Smooth muscle cell (in vitro differentiated cells): Measurements from ENCODE around the gene KLHL29. TPM values are rescaled to one million over a fixed set of nuclear protein-coding genes. Genes with fewer than 3 reads are reported as not detected.

Experiments used
- DNase-seq: peaks from one replicate; lab custom pipeline; 2025; ENCODE audit not compliant: unreplicated experiment; lab: John Stamatoyannopoulos, UW
- H2AFZ ChIP-seq: fragments of 200-600 bp; sonication (generic); 2 replicates; pipeline ENCODE4 v1.6.0; 2016; ENCODE audit warnings: antibody characterized with exemption, low read depth, mild to moderate bottlenecking
- H3F3A ChIP-seq: fragments of 200-600 bp; sonication (generic); 2 replicates; pipeline ENCODE4 v1.6.0; 2017; ENCODE audit warnings: antibody characterized with exemption, low read depth
- H3K27ac ChIP-seq: fragments of 200-600 bp; sonication (generic); 2 replicates; pipeline ENCODE4 v1.5.1; 2016; ENCODE audit warnings: low read depth, mild to moderate bottlenecking
- H3K27me3 ChIP-seq: fragments of 200-600 bp; sonication (generic); 2 replicates; pipeline ENCODE4 v1.6.1; 2016; ENCODE audit warnings: low read depth, mild to moderate bottlenecking
- H3K36me3 ChIP-seq: fragments of 200-600 bp; sonication (generic); 2 replicates; pipeline ENCODE4 v1.5.1; 2016; ENCODE audit warnings: low read depth
- H3K4me1 ChIP-seq: fragments of 200-600 bp; sonication (generic); 2 replicates; pipeline ENCODE4 v1.5.1; 2016; ENCODE audit warnings: low read depth
- H3K4me2 ChIP-seq: fragments of 200-600 bp; sonication (generic); 2 replicates; pipeline ENCODE4 v1.6.0; 2016; ENCODE audit warnings: mild to moderate bottlenecking
- H3K4me3 ChIP-seq: fragments of 200-600 bp; sonication (generic); 2 replicates; pipeline ENCODE4 v1.5.1; 2016; ENCODE audit warnings: mild to moderate bottlenecking
- H3K79me2 ChIP-seq: fragments of 200-600 bp; sonication (generic); 2 replicates; pipeline ENCODE4 v1.6.0; 2016; ENCODE audit warnings: low read depth, mild to moderate bottlenecking
- H3K9ac ChIP-seq: fragments of 200-600 bp; sonication (generic); 2 replicates; pipeline ENCODE4 v1.6.0; 2016; ENCODE audit warnings: low read depth
- H3K9me3 ChIP-seq: fragments of 200-600 bp; sonication (generic); replicated peaks from 2 replicates; pipeline ENCODE4 v1.5.1; 2016; ENCODE audit warnings: low read depth
- H4K20me1 ChIP-seq: fragments of 200-600 bp; sonication (generic); 2 replicates; pipeline ENCODE4 v1.6.0; 2016; ENCODE audit warnings: low read depth
- WGBS: methylation state at CpG from one replicate; pipeline ENCODE4 v1.1.7; 2016; ENCODE audit warnings: low lambda C conversion rate; 5-methylcytosine and 5-hydroxymethylcytosine counted together
- polyA plus RNA-seq: library from polyadenylated mRNA; unstranded; fragments of >200 nt; fragmentation: Nextera tagmentation; extraction: Ambion mirVana; gene quantifications from 2 replicates; pipeline ENCODE4 v1.2.1, GENCODE V29; 2016
- total RNA-seq: library from RNA; depleted of rRNA; stranded (reverse); fragments of >200 nt; gene quantifications from 2 replicates; pipeline ENCODE4 v1.2.3, GENCODE V29; 2014
- TF ChIP-seq, protein P1 (sequence below): fragments of 200-600 bp; sonication (generic); IDR thresholded peaks from 2 replicates; pipeline ENCODE4 v1.5.1; 2017; ENCODE audit warnings: borderline replicate concordance, mild to moderate bottlenecking, antibody characterized with exemption; ENCODE audit not compliant: insufficient read depth, poor library complexity, severe bottlenecking

Gene KLHL29
- total and polyA plus RNA-seq, 2 experiments from 2014 or later = 3.1 to 6.6 TPM

DNA sequence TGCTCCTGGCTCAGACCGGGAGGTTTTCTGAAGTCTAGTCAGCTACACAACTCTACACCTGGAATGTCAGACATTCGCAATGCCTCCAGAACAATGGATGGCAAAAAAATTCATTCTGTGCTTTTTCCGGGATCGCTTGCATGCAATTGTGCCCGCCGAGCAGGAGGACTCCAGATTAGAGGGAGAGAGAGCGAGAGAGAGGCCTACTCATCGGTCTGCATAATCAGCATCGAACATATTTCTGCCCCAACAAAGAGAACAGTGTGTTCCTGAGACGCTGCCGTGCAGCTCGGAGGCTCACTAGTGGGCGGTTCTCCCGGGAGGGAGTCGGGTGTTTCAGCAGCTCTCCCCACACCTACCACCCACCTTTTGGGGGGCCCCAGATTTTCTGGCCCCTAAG is 117.1 kb downstream of the KLHL29 start:
- no peak overlapping the region for H3K4me3 ChIP-seq
- H3K9me3 ChIP-seq = no peaks in the 10 kb centered on the region
- no peak overlapping the region for H3K27ac ChIP-seq
- H3K36me3 ChIP-seq = no peaks in the 10 kb centered on the region
- H2AFZ ChIP-seq = no peak overlapping the region
- TF ChIP-seq, protein P1, sequence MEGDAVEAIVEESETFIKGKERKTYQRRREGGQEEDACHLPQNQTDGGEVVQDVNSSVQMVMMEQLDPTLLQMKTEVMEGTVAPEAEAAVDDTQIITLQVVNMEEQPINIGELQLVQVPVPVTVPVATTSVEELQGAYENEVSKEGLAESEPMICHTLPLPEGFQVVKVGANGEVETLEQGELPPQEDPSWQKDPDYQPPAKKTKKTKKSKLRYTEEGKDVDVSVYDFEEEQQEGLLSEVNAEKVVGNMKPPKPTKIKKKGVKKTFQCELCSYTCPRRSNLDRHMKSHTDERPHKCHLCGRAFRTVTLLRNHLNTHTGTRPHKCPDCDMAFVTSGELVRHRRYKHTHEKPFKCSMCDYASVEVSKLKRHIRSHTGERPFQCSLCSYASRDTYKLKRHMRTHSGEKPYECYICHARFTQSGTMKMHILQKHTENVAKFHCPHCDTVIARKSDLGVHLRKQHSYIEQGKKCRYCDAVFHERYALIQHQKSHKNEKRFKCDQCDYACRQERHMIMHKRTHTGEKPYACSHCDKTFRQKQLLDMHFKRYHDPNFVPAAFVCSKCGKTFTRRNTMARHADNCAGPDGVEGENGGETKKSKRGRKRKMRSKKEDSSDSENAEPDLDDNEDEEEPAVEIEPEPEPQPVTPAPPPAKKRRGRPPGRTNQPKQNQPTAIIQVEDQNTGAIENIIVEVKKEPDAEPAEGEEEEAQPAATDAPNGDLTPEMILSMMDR = no peak
- H3K9ac ChIP-seq = no peak overlapping the region
- H3K27me3 ChIP-seq = no peaks in the 10 kb centered on the region
- no peak for DNase-seq
- H3K79me2 ChIP-seq = no peaks in the 10 kb centered on the region
- H3F3A ChIP-seq = no peaks in the 10 kb centered on the region
- no peak overlapping the region for H3K4me2 ChIP-seq
- 79% methylated on average over 13 of the region's 15 CpGs for WGBS
- peaks cover 11% of the 10 kb centered on the region for H3K4me1 ChIP-seq
- peaks cover 41% of the 10 kb centered on the region for H4K20me1 ChIP-seq

DNA sequence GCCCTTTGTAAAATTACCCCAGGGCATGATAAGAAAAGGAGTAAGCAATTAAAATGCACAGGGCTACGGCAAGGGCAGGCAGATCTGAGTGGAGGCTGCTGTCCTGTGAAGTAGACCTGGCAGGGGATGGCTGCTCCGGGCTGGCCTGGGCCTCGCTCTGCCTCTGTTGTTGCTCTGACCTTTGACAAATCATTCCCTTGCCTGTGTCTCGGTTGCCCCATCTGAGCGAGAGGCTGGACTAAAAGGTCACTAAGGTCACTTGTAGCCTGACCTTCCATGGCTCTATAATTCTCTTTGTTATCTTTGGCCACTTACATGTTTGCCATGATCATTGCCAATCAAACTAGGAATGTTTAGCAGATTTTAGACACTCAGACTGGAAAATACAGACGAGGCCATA is 118.1 kb downstream of the KLHL29 start:
- peaks cover 11% of the 10 kb centered on the region for H3K4me1 ChIP-seq
- peaks cover 41% of the 10 kb centered on the region for H4K20me1 ChIP-seq
- H3K27ac ChIP-seq = no peak overlapping the region
- H3K4me3 ChIP-seq = no peak overlapping the region
- WGBS = 86% methylated on average over 6 of the region's 6 CpGs
- TF ChIP-seq, protein P1 = no peak
- H2AFZ ChIP-seq = no peak overlapping the region
- no peak overlapping the region for H3K9ac ChIP-seq
- no peaks in the 10 kb centered on the region for H3K27me3 ChIP-seq
- H3K36me3 ChIP-seq = no peaks in the 10 kb centered on the region
- H3F3A ChIP-seq = no peaks in the 10 kb centered on the region
- H3K79me2 ChIP-seq = no peaks in the 10 kb centered on the region
- DNase-seq = no peak
- H3K4me2 ChIP-seq = no peak overlapping the region
- no peaks in the 10 kb centered on the region for H3K9me3 ChIP-seq

- WGBS = 89% methylated on average over 7 of the region's 7 CpGs
These were observed 118.7 kb downstream of the KLHL29 start for GRCh38 chr2:23503682-23504081.

GRCh38 chr2:23504591-23504990 is 119.6 kb downstream of the KLHL29 start:
- no peaks in the 10 kb centered on the region for H3F3A ChIP-seq
- H3K79me2 ChIP-seq = no peaks in the 10 kb centered on the region
- no peaks in the 10 kb centered on the region for H3K9me3 ChIP-seq
- H3K27ac ChIP-seq = no peak overlapping the region
- no peaks in the 10 kb centered on the region for H3K36me3 ChIP-seq
- no peaks in the 10 kb centered on the region for H3K27me3 ChIP-seq
- peaks cover 11% of the 10 kb centered on the region for H3K4me1 ChIP-seq
- H4K20me1 ChIP-seq = peaks cover 32% of the 10 kb centered on the region
- H2AFZ ChIP-seq = no peak overlapping the region
- H3K9ac ChIP-seq = no peak overlapping the region
- TF ChIP-seq, protein P1 = no peak
- no peak for DNase-seq
- H3K4me3 ChIP-seq = no peak overlapping the region
- no peak overlapping the region for H3K4me2 ChIP-seq
- 97% methylated on average over 8 of the region's 8 CpGs for WGBS

More at GRCh38 chr2:23503682-23504081, 118.7 kb downstream of the KLHL29 start:
- peaks cover 36% of the 10 kb centered on the region for H4K20me1 ChIP-seq
- peaks cover 11% of the 10 kb centered on the region for H3K4me1 ChIP-seq
- no peak for DNase-seq
- no peak overlapping the region for H3K4me2 ChIP-seq
- no peaks in the 10 kb centered on the region for H3K27me3 ChIP-seq
- no peaks in the 10 kb centered on the region for H3K9me3 ChIP-seq
- no peaks in the 10 kb centered on the region for H3F3A ChIP-seq
- H3K79me2 ChIP-seq = no peaks in the 10 kb centered on the region
- TF ChIP-seq, protein P1 = no peak
- H3K27ac ChIP-seq = no peak overlapping the region
- no peak overlapping the region for H2AFZ ChIP-seq
- no peak overlapping the region for H3K9ac ChIP-seq
- no peaks in the 10 kb centered on the region for H3K36me3 ChIP-seq
- no peak overlapping the region for H3K4me3 ChIP-seq
